Common myeloid progenitor, CD34-positive (primary cell): ENCODE data around the gene PACRG.
"Not testable (repeated sequence)": the region's sequence is repeated elsewhere in the genome, so short reads cannot be mapped to it uniquely, and the experiment has no call there.

Experiments
- CTCF ChIA-PET: fragments of 350-600 bp; sonication (Branson Sonifier 250); formaldehyde crosslinking; loops from one replicate; lab custom pipeline; 2021; ENCODE audit warnings: antibody characterized with exemption; lab: Charles Lee
- POLR2A ChIA-PET: fragments of 350-600 bp; sonication (Branson Sonifier 250); formaldehyde crosslinking; loops from one replicate; lab custom pipeline; 2021; ENCODE audit warnings: antibody characterized with exemption; lab: Charles Lee
- DNase-seq, 3 donors: peaks; one replicate each; pipeline versions ENCODE4 v3.0.0 to v3.0.0-alpha.2; 2013
- H3K27ac ChIP-seq, 2 experiments: 1 replicate in 1 of 2; 2 replicates in 1 of 2; pipeline ENCODE4 v1.7.0; 2013; ENCODE audit warnings: inconsistent platforms in 2 of 2, low read length in 2 of 2, mild to moderate bottlenecking in 2 of 2, low read depth in 1 of 2, moderate library complexity in 1 of 2; ENCODE audit not compliant: severe bottlenecking in 2 of 2, insufficient read depth in 1 of 2, poor library complexity in 1 of 2
- H3K27me3 ChIP-seq, 5 experiments: replicated peaks in 2 of 5; 1 replicate in 3 of 5; 2 replicates in 2 of 5; pipeline versions ENCODE4 v1.6.1 to v1.7.0; 2013; ENCODE audit warnings: low read length in 4 of 5, mild to moderate bottlenecking in 2 of 5, moderate library complexity in 2 of 5, inconsistent platforms in 1 of 5; ENCODE audit not compliant: insufficient read depth in 5 of 5, control insufficient read depth in 4 of 5
- H3K36me3 ChIP-seq, 4 experiments: 1 replicate in 2 of 4; 2 replicates in 2 of 4; pipeline versions ENCODE4 v1.6.1 to v1.7.0; 2013; ENCODE audit warnings: low read length in 3 of 4, control low read depth in 1 of 4, mild to moderate bottlenecking in 1 of 4; ENCODE audit not compliant: control insufficient read depth in 4 of 4, insufficient read depth in 4 of 4
- H3K4me1 ChIP-seq, 4 experiments: 1 replicate in 3 of 4; 2 replicates in 1 of 4; pipeline versions ENCODE4 v1.6.1 to v1.7.1; 2013; ENCODE audit warnings: low read length in 3 of 4, mild to moderate bottlenecking in 3 of 4, control low read depth in 1 of 4, inconsistent platforms in 1 of 4, moderate library complexity in 1 of 4; ENCODE audit not compliant: control insufficient read depth in 4 of 4, insufficient read depth in 4 of 4; ENCODE audit errors: control extremely low read depth in 1 of 4
- H3K4me3 ChIP-seq, 7 experiments: 1 replicate in 4 of 7; 2 replicates in 3 of 7; pipeline versions ENCODE4 v1.5.1 to v1.7.0; 2013; ENCODE audit warnings: mild to moderate bottlenecking in 7 of 7, low read length in 6 of 7, moderate library complexity in 6 of 7, inconsistent platforms in 2 of 7, low read depth in 2 of 7, control low read depth in 1 of 7; ENCODE audit not compliant: insufficient read depth in 4 of 7, control insufficient read depth in 1 of 7; ENCODE audit errors: extremely low read depth in 1 of 7
- H3K9me3 ChIP-seq, 5 experiments: 1 replicate in 4 of 5; 2 replicates in 1 of 5; pipeline versions ENCODE4 v1.6.1 to v1.7.1; 2013; ENCODE audit warnings: low read length in 4 of 5, mild to moderate bottlenecking in 2 of 5, inconsistent platforms in 1 of 5, low read depth in 1 of 5, moderate library complexity in 1 of 5; ENCODE audit not compliant: control insufficient read depth in 4 of 5, insufficient read depth in 2 of 5; ENCODE audit errors: control extremely low read depth in 1 of 5
- WGBS: methylation state at CpG from one replicate; pipeline ENCODE4 v1.1.5; 2013; ENCODE audit not compliant: insufficient coverage; 5-methylcytosine and 5-hydroxymethylcytosine counted together

The PACRG gene

DNA sequence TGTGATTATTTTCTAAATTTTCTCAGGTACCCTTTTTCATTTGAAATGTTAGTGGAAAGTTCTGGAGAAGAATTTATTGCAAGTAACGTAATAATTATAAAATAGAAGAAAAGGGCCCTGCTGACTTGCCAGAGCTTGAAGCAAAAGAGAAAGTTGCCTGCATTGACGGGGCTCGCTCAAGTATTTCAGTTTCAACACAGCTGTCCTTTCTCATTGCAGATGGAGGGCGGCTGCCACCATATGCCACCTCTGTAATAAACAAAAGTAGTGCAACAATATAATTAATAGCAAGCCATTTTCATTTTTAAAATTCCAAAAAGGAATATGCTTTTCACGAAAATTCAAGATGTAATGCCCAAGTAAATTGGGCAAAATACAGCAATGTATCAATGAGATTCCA is 246.2 kb downstream of the PACRG start:
- no peak overlapping the region for H3K4me3 ChIP-seq
- ChIA-PET CTCF (no interaction called here), POLR2A (no interaction called here)
- DNase-seq = no peak
- no peak overlapping the region for H3K27ac ChIP-seq
- H3K4me1 ChIP-seq = no peaks in the 10 kb centered on the region
- H3K9me3 ChIP-seq = peaks cover 0 to 2% (median 0%) of the 10 kb centered on the region in 5 experiments
- no peaks in the 10 kb centered on the region for H3K27me3 ChIP-seq
- no peaks in the 10 kb centered on the region for H3K36me3 ChIP-seq
- no CpG with 5 or more reads among the region's 5 CpGs for WGBS

- peaks cover 0 to 2% (median 0%) of the 10 kb centered on the region in 5 experiments for H3K9me3 ChIP-seq
- POLR2A ChIA-PET = no interaction called here
- CTCF ChIA-PET = no interaction called here
- no peaks in the 10 kb centered on the region for H3K4me1 ChIP-seq
- whole genome bisulfite sequencing = 94% methylated on average over 4 of the region's 6 CpGs
- no peak for DNase-seq
- H3K36me3 ChIP-seq = no peaks in the 10 kb centered on the region
- H3K27ac ChIP-seq = no peak overlapping the region
- no peak overlapping the region for H3K4me3 ChIP-seq
- H3K27me3 ChIP-seq = no peaks in the 10 kb centered on the region
Observed at GRCh38 chr6:162974685-162975084, 246.9 kb downstream of the PACRG start.

DNA sequence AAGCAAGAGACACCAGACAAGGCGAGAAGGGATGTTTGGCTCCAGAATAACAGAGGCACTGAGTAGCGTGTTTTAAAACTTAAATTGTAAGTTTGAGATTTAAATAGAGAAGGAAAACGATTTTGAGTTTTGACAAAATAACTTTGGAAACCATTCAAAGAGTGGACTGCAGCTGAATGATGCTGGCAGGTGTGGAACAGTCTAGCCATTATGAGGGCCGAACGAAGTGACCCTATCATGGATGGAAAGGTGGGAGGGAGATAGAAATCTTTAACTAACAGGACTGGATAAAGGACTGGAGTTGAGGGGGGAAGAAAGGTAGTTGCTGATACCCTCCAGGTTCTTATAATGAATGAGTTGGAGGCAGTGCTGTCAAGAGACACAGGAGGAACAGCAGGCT is 248.4 kb downstream of the PACRG start:
- Histone ChIP-seq H3K27ac (no peak overlapping the region), H3K27me3 (no peaks in the 10 kb centered on the region), H3K4me1 (no peaks in the 10 kb centered on the region), H3K9me3 (peaks cover 0 to 5% (median 0%) of the 10 kb centered on the region in 5 experiments), H3K36me3 (no peaks in the 10 kb centered on the region), H3K4me3 (no peak overlapping the region)
- WGBS = 94% methylated on average over 5 of the region's 5 CpGs
- POLR2A ChIA-PET = no interaction called here
- CTCF ChIA-PET = no interaction called here
- DNase-seq = no peak

- CTCF ChIA-PET, POLR2A ChIA-PET, H3K4me3 ChIP-seq, H3K36me3 ChIP-seq, H3K4me1 ChIP-seq, H3K9me3 ChIP-seq, DNase-seq, H3K27ac ChIP-seq, H3K27me3 ChIP-seq: not testable (repeated sequence)
- 100% methylated on average over 1 of the region's 1 CpG for WGBS
Observed at GRCh38 chr6:162983234-162983633, 255.5 kb downstream of the PACRG start.

GRCh38 chr6:162998777-162999176 is 271.0 kb downstream of the PACRG start:
- no peak for DNase-seq
- Histone ChIP-seq H3K9me3 (no peaks in the 10 kb centered on the region), H3K36me3 (no peaks in the 10 kb centered on the region), H3K27me3 (no peaks in the 10 kb centered on the region), H3K27ac (no peak overlapping the region), H3K4me3 (no peak overlapping the region), H3K4me1 (no peaks in the 10 kb centered on the region)
- POLR2A ChIA-PET = no interaction called here
- no CpG with 5 or more reads among the region's 1 CpG for WGBS
- CTCF ChIA-PET = no interaction called here

DNA sequence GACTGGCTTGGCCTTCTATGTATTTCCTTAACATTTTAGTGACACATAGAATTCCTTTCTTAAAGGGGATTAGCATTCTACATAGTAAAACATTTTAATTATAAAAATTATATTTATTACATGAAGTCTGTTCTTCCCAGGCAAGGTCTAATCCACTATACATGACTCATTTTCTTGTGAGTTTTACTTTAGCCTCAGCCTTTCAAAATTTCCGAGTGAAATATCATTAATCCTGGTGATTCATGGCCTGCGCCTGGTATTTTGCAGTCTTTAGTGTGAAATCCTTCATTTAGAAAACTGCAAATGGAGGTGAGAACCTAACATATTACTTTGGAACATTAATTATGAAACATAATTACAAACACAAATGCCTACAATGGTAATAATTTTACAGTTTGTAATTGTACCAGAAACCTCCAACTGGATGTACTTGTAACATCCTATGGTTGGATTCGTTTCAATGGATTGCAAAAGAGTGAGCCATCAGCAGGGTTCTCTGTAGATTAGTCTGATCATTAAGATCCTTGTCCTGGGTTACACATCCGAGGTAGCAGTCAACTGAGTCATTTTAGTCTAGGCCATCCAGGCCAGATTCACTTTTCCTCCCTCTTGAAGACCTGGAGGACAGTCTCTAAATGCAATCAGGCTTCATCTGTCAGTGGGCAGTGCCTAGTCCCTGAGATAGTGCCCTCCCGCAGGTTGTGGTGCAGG is 272.0 kb downstream of the PACRG start:
- no peak for DNase-seq
- CTCF ChIA-PET = no interaction called here

GRCh38 chr6:163001330-163001729 is 273.6 kb downstream of the PACRG start:
- Histone ChIP-seq H3K4me3 (no peak overlapping the region), H3K9me3 (no peaks in the 10 kb centered on the region), H3K36me3 (no peaks in the 10 kb centered on the region), H3K27me3 (no peaks in the 10 kb centered on the region), H3K4me1 (no peaks in the 10 kb centered on the region), H3K27ac (no peak overlapping the region)
- ChIA-PET POLR2A (no interaction called here), CTCF (no interaction called here)
- no peak for DNase-seq
- WGBS = no CpG with 5 or more reads among the region's 3 CpGs

More for the DNA sequence above, 272.0 kb downstream of the PACRG start:
- POLR2A ChIA-PET = no interaction called here
- Histone ChIP-seq H3K4me3 (no peak overlapping the region), H3K27ac (no peak overlapping the region), H3K9me3 (no peaks in the 10 kb centered on the region), H3K36me3 (no peaks in the 10 kb centered on the region), H3K4me1 (no peaks in the 10 kb centered on the region), H3K27me3 (no peaks in the 10 kb centered on the region)
- 96% methylated on average over 3 of the region's 5 CpGs for WGBS
